IMR-90 (cell line): ENCODE results near the gene STRA8.

ENCODE experiments used
- BHLHE40 ChIP-seq: fragments of 150-350 bp; IDR thresholded peaks from 2 replicates; pipeline ENCODE4 v1.6.1; 2016; ENCODE audit warnings: mild to moderate bottlenecking, low read depth, low read length
- CEBPB ChIP-seq: IDR thresholded peaks from 2 replicates; pipeline ENCODE4 v1.6.1; 2012; ENCODE audit warnings: low read depth, low read length, improper control_type of control experiment
- CHD1 ChIP-seq: IDR thresholded peaks from 2 replicates; pipeline ENCODE4 v1.6.1; 2012; ENCODE audit warnings: low read depth, low read length, improper control_type of control experiment
- CTCF ChIP-seq: conservative IDR thresholded peaks from 2 replicates; pipeline ENCODE4 v1.5.1; 2012; ENCODE audit warnings: mild to moderate bottlenecking, low read depth, low read length, improper control_type of control experiment
- MAFK ChIP-seq: IDR thresholded peaks from 2 replicates; pipeline ENCODE4 v1.6.1; 2012; ENCODE audit warnings: low read depth, low read length, improper control_type of control experiment
- MAZ ChIP-seq: IDR thresholded peaks from 2 replicates; pipeline ENCODE4 v1.6.1; 2012; ENCODE audit warnings: low read depth, mild to moderate bottlenecking, low read length, improper control_type of control experiment, moderate library complexity, borderline replicate concordance
- NFE2L2 ChIP-seq: fragments of 150-350 bp; IDR thresholded peaks from 2 replicates; pipeline ENCODE4 v1.6.1; 2016; ENCODE audit warnings: low read depth, mild to moderate bottlenecking, low read length
- POLR2A ChIP-seq: IDR thresholded peaks from 2 replicates; pipeline ENCODE4 v1.6.1; 2012; ENCODE audit warnings: mild to moderate bottlenecking, low read depth, low read length
- RAD21 ChIP-seq: IDR thresholded peaks from 2 replicates; pipeline ENCODE4 v1.6.1; 2012; ENCODE audit warnings: low read length, improper control_type of control experiment
- RCOR1 ChIP-seq: IDR thresholded peaks from 2 replicates; pipeline ENCODE4 v1.6.1; 2012; ENCODE audit warnings: mild to moderate bottlenecking, low read length, improper control_type of control experiment; ENCODE audit not compliant: insufficient replicate concordance
- RFX5 ChIP-seq: IDR thresholded peaks from 2 replicates; pipeline ENCODE4 v1.8.0; 2012; ENCODE audit warnings: low read depth, mild to moderate bottlenecking, low read length, moderate library complexity
- SMC3 ChIP-seq: fragments of 150-350 bp; IDR thresholded peaks from 2 replicates; pipeline ENCODE4 v1.6.1; 2016; ENCODE audit warnings: low read depth, mild to moderate bottlenecking, antibody characterized with exemption, low read length, moderate library complexity
- USF2 ChIP-seq: fragments of 150-350 bp; IDR thresholded peaks from 2 replicates; pipeline ENCODE4 v1.6.1; 2017; ENCODE audit warnings: mild to moderate bottlenecking, antibody characterized with exemption, low read length, low read depth

- no peak for TF ChIP-seq CEBPB
- no peak for TF ChIP-seq BHLHE40
- no peak for TF ChIP-seq CTCF
- TF ChIP-seq POLR2A: no peak
- no peak for TF ChIP-seq SMC3
- no peak for TF ChIP-seq RCOR1
- TF ChIP-seq USF2: no peak
- no peak for TF ChIP-seq MAZ
- no peak for TF ChIP-seq MAFK
- TF ChIP-seq RFX5: no peak
- TF ChIP-seq CHD1: no peak
- TF ChIP-seq RAD21: no peak
- no peak for TF ChIP-seq NFE2L2
Observed at GRCh38 chr7:135234727-135235126, 1.1 kb downstream of the STRA8 start.
